ENCODE measurements around the gene MLLT1.

GRCh38 chr19:6250024-6250615 is 29.7 kb downstream of the MLLT1 start:
- TF ChIP-seq CTCF (IDR thresholded peaks at IDR 0.05 in 2 of 3, conservative IDR thresholded peaks at IDR 0.05 in 1 of 3; ENCODE audit: control insufficient read depth in 2 of 3, extremely low read depth in 1 of 3, insufficient read depth in 1 of 3, low read depth in 3 of 3, low read length in 3 of 3) (no peak), EZH2 (IDR thresholded peaks at IDR 0.05; ENCODE audit: borderline replicate concordance, control insufficient read depth, low read depth, low read length) (no peak), REST (IDR thresholded peaks at IDR 0.05; ENCODE audit: low read depth, low read length) (no peak), MXI1 (IDR thresholded peaks at IDR 0.05; ENCODE audit: low read depth, low read length) (no peak), TAF1 (IDR thresholded peaks at IDR 0.05; ENCODE audit: borderline replicate concordance, low read depth, low read length) (no peak)
